GM12891 (cell line): ENCODE measurements around the gene TCF21.

Experiments used
- DNase-seq: peaks from one replicate; pipeline ENCODE4 v3.0.0; 2011; ENCODE audit warnings: low spot score; ENCODE audit not compliant: insufficient read length
- FAIRE-seq: peaks from 2 replicates; lab custom pipeline; 2011; peaks lifted over from hg19 to GRCh38; lab: Jason Lieb, UNC
- PAX5 ChIP-seq: IDR thresholded peaks from 2 replicates; pipeline ENCODE4 v1.6.1; 2011; ENCODE audit warnings: low read length, moderate library complexity, mild to moderate bottlenecking; ENCODE audit not compliant: insufficient read depth, severe bottlenecking
- POLR2A ChIP-seq: IDR thresholded peaks from 2 replicates; pipeline ENCODE4 v1.6.1; 2011; ENCODE audit warnings: low read depth, low read length, control low read depth
- POLR2AphosphoS5 ChIP-seq: IDR thresholded peaks from 2 replicates; pipeline ENCODE4 v1.6.1; 2011; ENCODE audit warnings: low read depth, low read length, control low read depth
- POU2F2 ChIP-seq: IDR thresholded peaks from 2 replicates; pipeline ENCODE4 v1.6.1; 2011; ENCODE audit warnings: low read depth, mild to moderate bottlenecking, control low read depth, low read length, moderate library complexity
- SPI1 ChIP-seq: IDR thresholded peaks from 2 replicates; pipeline ENCODE4 v1.6.1; 2011; ENCODE audit warnings: low read depth, low read length, control low read depth
- TAF1 ChIP-seq: IDR thresholded peaks from 2 replicates; pipeline ENCODE4 v1.6.1; 2011; ENCODE audit warnings: low read depth, low read length, control low read depth

Gene TCF21

GRCh38 chr6:133895573-133896343, 6.8 kb downstream of the TCF21 start:
- TF ChIP-seq POLR2A = no peak
- TF ChIP-seq TAF1 = no peak
- FAIRE-seq (no peak), DNase-seq (no peak)

GRCh38 chr6:133896344-133896721, 7.4 kb downstream of the TCF21 start:
- DNase-seq = no peak
- no peak for FAIRE-seq
- TF ChIP-seq SPI1 (no peak), POLR2A (no peak), TAF1 (no peak), POLR2AphosphoS5 (no peak), PAX5 (no peak), POU2F2 (no peak)

- TF ChIP-seq SPI1 (no peak), TAF1 (no peak), POLR2A (no peak), POLR2AphosphoS5 (no peak), POU2F2 (no peak), PAX5 (no peak)
- FAIRE-seq (no peak), DNase-seq (no peak)
Observed at GRCh38 chr6:133898263-133898662, 9.3 kb downstream of the TCF21 start.

DNA sequence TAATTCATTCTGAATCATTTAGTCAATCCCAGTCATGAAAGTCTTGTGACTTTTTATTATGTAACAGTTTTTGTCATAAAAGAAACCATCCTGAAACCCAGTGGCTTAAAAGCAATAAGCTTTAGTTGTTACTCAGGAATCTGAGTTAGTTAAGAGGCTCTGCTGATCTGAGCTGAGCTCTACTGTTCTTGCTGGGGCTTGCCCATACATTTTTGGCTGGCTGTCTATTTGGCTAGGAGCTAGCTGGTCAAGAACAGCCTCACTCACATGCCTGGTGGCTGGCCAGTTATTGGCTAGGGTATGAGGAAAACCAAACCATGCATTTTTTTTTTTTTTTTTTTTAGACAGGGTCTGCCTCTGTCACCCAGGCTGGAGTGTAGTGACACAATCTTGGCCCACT, 10.6 kb downstream of the TCF21 start:
- DNase-seq = no peak
- FAIRE-seq = no peak
- TF ChIP-seq PAX5 (no peak), SPI1 (no peak), TAF1 (no peak)

DNA sequence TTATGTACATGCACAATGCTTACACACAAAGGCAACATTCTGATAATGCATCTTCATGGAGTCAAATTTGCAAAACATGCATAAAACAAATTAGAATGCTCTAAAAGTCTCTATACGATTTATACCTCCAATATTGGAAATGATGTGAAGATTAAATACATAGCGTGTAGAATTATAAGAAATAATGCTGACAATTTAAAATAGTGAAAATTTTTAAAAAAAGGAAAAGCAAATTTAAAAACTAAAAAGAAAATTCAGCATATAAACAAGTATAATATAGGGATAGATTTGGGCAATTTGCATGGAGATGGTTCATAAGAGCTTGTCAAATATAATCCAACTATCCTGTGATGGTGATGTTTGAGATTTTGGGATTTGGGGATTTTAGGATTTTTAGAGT, 14.9 kb downstream of the TCF21 start:
- no peak for TF ChIP-seq SPI1
- TF ChIP-seq PAX5 = no peak
- TF ChIP-seq POLR2AphosphoS5 = no peak
- no peak for TF ChIP-seq POLR2A
- TF ChIP-seq POU2F2 = no peak

GRCh38 chr6:133906050-133906449, 17.1 kb downstream of the TCF21 start:
- FAIRE-seq (no peak), DNase-seq (no peak)
- TF ChIP-seq PAX5 (no peak), POU2F2 (no peak), TAF1 (no peak), POLR2A (no peak), POLR2AphosphoS5 (no peak), SPI1 (no peak)

More for the DNA sequence above, 14.9 kb downstream of the TCF21 start:
- DNase-seq (no peak), FAIRE-seq (no peak)

DNA sequence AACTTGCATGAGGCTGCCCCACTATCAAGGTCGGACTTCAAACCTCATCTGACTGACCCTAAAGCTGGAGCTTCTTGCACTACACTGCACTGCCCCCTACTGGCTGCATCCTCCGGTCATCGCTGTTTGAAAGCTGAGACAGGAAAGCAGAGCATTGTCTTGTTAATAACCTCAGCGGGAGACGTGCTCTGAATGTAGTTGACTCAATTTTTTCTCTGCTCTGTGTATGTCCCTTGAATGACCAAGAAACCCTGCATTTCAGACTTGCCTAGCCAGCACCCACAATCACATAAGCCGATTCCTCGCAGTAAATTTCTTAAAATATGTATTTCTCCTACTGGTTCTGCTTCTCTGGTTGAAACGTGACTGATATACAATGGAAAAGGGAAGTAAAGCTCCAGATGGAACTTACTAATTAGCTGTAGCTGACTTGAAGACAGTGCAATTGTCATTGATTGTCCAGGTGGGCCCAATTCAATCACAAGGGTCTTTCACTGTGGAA, 27.8 kb downstream of the TCF21 start:
- DNase-seq (no peak), FAIRE-seq (peak; percentile 88)
- no peak for TF ChIP-seq PAX5
- TF ChIP-seq SPI1 = no peak
- no peak for TF ChIP-seq TAF1
- no peak for TF ChIP-seq POLR2A
- TF ChIP-seq POLR2AphosphoS5 = no peak
- TF ChIP-seq POU2F2 = no peak

DNA sequence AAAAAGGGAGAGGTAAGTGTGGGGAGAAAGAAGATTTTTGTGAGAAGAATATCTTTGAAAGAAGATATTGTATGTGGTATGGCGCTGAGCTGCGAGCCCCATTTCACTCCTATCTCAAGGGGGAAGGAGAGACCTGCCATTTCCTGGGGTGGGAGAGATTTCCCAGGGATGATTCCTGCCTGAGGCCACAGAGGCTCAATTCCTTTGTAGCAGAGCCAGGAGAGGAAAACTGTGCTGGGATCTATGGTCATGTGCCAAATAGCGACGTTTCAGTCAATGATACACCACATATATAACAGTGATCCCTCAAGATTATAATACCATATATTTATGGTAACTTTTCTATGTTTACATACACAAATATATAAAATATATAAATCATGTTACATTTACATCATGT, 28.9 kb downstream of the TCF21 start:
- DNase-seq = no peak
- no peak for FAIRE-seq
- TF ChIP-seq POLR2AphosphoS5 (no peak), PAX5 (no peak), POLR2A (no peak), SPI1 (no peak), TAF1 (no peak), POU2F2 (no peak)

- peak; percentile 65 for FAIRE-seq
- TF ChIP-seq POLR2A (no peak), TAF1 (no peak), PAX5 (no peak), POU2F2 (no peak), POLR2AphosphoS5 (no peak), SPI1 (no peak)
- DNase-seq = no peak
Observed at GRCh38 chr6:133918208-133918930, 29.5 kb downstream of the TCF21 start.

DNA sequence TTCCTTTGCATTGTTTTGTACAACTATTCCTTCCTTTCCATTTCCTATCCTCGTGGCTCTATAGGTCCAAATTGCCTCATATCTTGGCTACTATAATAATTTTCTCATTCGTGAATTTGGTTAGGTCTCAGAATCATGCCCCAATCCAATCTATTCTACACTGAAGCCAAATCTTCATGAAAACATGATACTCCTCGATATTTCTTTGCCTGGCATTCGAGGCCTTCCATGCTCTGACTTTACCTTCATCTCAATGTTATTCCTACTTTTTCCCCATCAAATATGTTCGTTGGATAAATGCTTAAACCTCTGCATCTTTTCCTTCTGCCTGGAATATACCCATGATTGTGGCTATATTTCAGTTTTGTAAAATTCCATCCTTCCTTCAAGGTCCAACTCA, 30.4 kb downstream of the TCF21 start:
- FAIRE-seq (no peak), DNase-seq (no peak)
- TF ChIP-seq SPI1 = no peak
- no peak for TF ChIP-seq POU2F2
- no peak for TF ChIP-seq TAF1
- no peak for TF ChIP-seq POLR2A
- TF ChIP-seq POLR2AphosphoS5 = no peak
- no peak for TF ChIP-seq PAX5
